ENCODE measurements around the gene AMACR. TPM values are rescaled to one million over a fixed set of nuclear protein-coding genes. Genes with fewer than 3 reads are reported as not detected.

The AMACR gene
- total and polyA plus RNA-seq, 9 of the 15 experiments (the other 6 are each of a cell fraction or from before 2014, with no cell fraction given): 0.72 to 4.6 (median 4.0) TPM

DNA sequence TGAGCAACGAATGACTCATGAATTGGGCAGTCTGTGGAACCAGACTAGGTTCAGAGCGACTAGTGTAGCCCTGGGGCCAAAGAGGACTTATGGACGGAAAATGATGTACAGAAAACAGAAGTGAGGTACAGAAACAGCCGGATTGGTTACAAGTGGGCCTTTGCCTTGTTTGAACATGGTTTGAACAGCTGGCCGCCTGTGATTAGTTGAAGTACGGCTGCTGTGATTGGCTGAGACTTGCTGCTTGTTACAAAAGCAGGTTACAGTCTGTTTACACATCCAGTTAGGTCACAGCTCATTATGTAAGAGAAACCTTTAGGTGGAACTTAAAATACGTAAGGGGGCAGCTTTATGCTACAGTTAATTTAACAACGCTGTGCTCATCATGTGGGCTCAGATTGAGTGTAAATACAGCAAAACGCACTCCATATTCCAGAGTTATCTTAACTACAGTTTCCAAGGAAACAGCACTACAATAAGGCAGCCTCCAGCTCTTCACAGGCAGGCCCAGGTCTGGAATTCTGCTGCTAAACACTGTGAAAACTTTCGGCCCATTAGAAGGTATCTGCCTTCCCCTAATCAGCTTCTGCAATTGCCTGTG, 6.5 kb downstream of the AMACR start:
- Histone ChIP-seq H2AFZ (ENCODE audit: low read depth, low read length) (no peak overlapping the region; the same call in 1 of the 2 replicates), H3K4me3 (no peak overlapping the region), H3K9me3 (replicated peaks; ENCODE audit: control insufficient read depth, insufficient read depth, low read depth, low read length) (no peaks in the 10 kb centered on the region), H3K27me3 (ENCODE audit: control insufficient read depth in 2 of 2, insufficient read depth in 2 of 2, low read length in 2 of 2) (no peaks in the 10 kb centered on the region), H3K27ac (ENCODE audit: extremely low read depth, low read depth, low read length) (no peak overlapping the region), H4K20me1 (replicated peaks; ENCODE audit: control insufficient read depth, insufficient read depth, low read length) (no peaks in the 10 kb centered on the region), H3K4me1 (replicated peaks in 1 of 2; ENCODE audit: control insufficient read depth in 2 of 2, insufficient read depth in 2 of 2, low read length in 2 of 2) (no peaks in the 10 kb centered on the region), H3K36me3 (ENCODE audit: control insufficient read depth, insufficient read depth, low read length) (no peaks in the 10 kb centered on the region; the same call in 2 of the 3 replicates), H3K9me1 (ENCODE audit: control insufficient read depth, insufficient read depth, low read length) (no peaks in the 10 kb centered on the region), H3K4me2 (ENCODE audit: insufficient read depth, low read length) (no peak overlapping the region), H3K9ac (ENCODE audit: insufficient read depth in 1 of 2, low read depth in 2 of 2, low read length in 2 of 2) (no peak overlapping the region), H3K79me2 (ENCODE audit: control insufficient read depth, insufficient read depth, low read length) (no peaks in the 10 kb centered on the region)
- ChIA-PET POLR2A (interaction anchor here (0.6 kb wide), 1 partner anchor 39 kb away, joined by 3 read pairs; no protein-coding TSS in a partner anchor), CTCF (ENCODE audit: low intra/inter-chr PET ratio) (no interaction called here)
- no TSS peak for BruUV-seq (replicated peaks)
- intact Hi-C loops (cut with micrococcal nuclease) (no loop called here), in situ Hi-C loops (cut with MboI) (loop anchor here (10.0 kb wide), 1 partner anchor 443 kb away; no protein-coding TSS in a partner anchor)
- ATAC-seq: peak; percentile 25
- TF ChIP-seq RFX1 (IDR thresholded peaks at IDR 0.05) (peak; percentile 39), MYBL2 (IDR thresholded peaks at IDR 0.05; ENCODE audit: low read depth) (peak; percentile 62), MYBL2 (CRISPR knock-in tag; IDR thresholded peaks at IDR 0.05; ENCODE audit: borderline replicate concordance) (no peak), FOXM1 (IDR thresholded peaks at IDR 0.05; ENCODE audit: low read depth) (peak; percentile 77), FOXM1 (CRISPR knock-in tag; IDR thresholded peaks at IDR 0.05; ENCODE audit: low read depth) (no peak), KLF1 (tag; IDR thresholded peaks at IDR 0.05) (no peak), HDAC1 (IDR thresholded peaks at IDR 0.05) (no peak), CHCHD3 (CRISPR knock-in tag; IDR thresholded peaks at IDR 0.05) (no peak), TGIF2 (CRISPR knock-in tag; IDR thresholded peaks at IDR 0.05) (no peak)
- FAIRE-seq: no peak
- no peak for DNase-seq (ENCODE audit: extremely low read depth in 1 of 4, low spot score in 3 of 4)
- WGBS (ENCODE audit: insufficient coverage, low coverage, missing lambda C conversion rate): 36% methylated on average over 10 of the region's 10 CpGs

Measured in K562 (cell line).